Calu3 (cell line): ENCODE data around the gene SELPLG. TPM values are rescaled to one million over a fixed set of nuclear protein-coding genes. Genes with fewer than 3 reads are reported as not detected.

Source experiments
- BruUV-seq: library from RNA; stranded (reverse); fragments of 400-500 nt; replicated peaks from 2 replicates; lab custom pipeline; 2021; lab: Mats Ljungman, UMichigan
- CTCF ChIA-PET: fragments of 300-600 bp; sonication (Branson Sonifier 250); formaldehyde crosslinking; loops from one replicate; lab custom pipeline; 2022; ENCODE audit warnings: antibody characterized with exemption; lab: Charles Lee
- DNase-seq: peaks from one replicate; pipeline ENCODE4 v3.0.0; 2022
- H3K27ac Mint-ChIP-seq: one replicate; pipeline ENCODE4 v1.8.0; 2022; ENCODE audit warnings: mixed read lengths; ENCODE audit not compliant: unreplicated experiment
- H3K27me3 Mint-ChIP-seq: one replicate; pipeline ENCODE4 v1.8.0; 2022; ENCODE audit warnings: mixed read lengths; ENCODE audit not compliant: unreplicated experiment
- H3K36me3 Mint-ChIP-seq: one replicate; pipeline ENCODE4 v1.8.0; 2022; ENCODE audit warnings: mild to moderate bottlenecking, moderate library complexity, mixed read lengths; ENCODE audit not compliant: insufficient read depth, unreplicated experiment
- H3K4me1 Mint-ChIP-seq: one replicate; pipeline ENCODE4 v1.8.0; 2022; ENCODE audit warnings: mild to moderate bottlenecking, low read depth, mixed read lengths; ENCODE audit not compliant: unreplicated experiment
- H3K4me3 Mint-ChIP-seq: one replicate; pipeline ENCODE4 v1.8.0; 2022; ENCODE audit warnings: mild to moderate bottlenecking, low read depth, moderate library complexity, mixed read lengths; ENCODE audit not compliant: unreplicated experiment
- H3K9me3 Mint-ChIP-seq: one replicate; pipeline ENCODE4 v1.8.0; 2022; ENCODE audit warnings: low read depth, mixed read lengths; ENCODE audit not compliant: unreplicated experiment
- CTCF ChIP-seq: fragments of 200-600 bp; IDR thresholded peaks from one replicate; pipeline ENCODE4 v1.8.0; 2022; ENCODE audit warnings: antibody characterized with exemption; ENCODE audit not compliant: unreplicated experiment
- intact Hi-C: fragments of 100-400 bp; cut with micrococcal nuclease; formaldehyde crosslinking; loops from one replicate; pipeline ENCODE4 v1.10.0; 2022; ENCODE audit not compliant: unreplicated experiment
- microRNA-seq: library from miRNA; unstranded; fragments of <30 nt; microRNA quantifications from one replicate; pipeline ENCODE4 v1.2.0, GENCODE V29; 2022
- total RNA-seq: library from RNA; stranded (reverse); gene quantifications from 2 replicates; pipeline ENCODE4 v1.2.3, GENCODE V29; 2022

Gene SELPLG
- total RNA-seq, 1 experiment from 2014 or later: 0.76 TPM

GRCh38 chr12:108572166-108572790 is 61.4 kb downstream of the SELPLG start:
- TF ChIP-seq CTCF: no peak
- peaks cover 29% of the 10 kb centered on the region for H3K36me3 Mint-ChIP-seq
- H3K27ac Mint-ChIP-seq: no peak overlapping the region
- BruUV-seq: no TSS peak
- intact Hi-C loops: no loop called here
- DNase-seq: no peak
- H3K4me3 Mint-ChIP-seq: no peak overlapping the region
- CTCF ChIA-PET: interaction anchor here (1.1 kb wide), 1 partner anchor 521 kb away, joined by 4 read pairs; no protein-coding TSS in a partner anchor
- no peaks in the 10 kb centered on the region for H3K4me1 Mint-ChIP-seq
- H3K27me3 Mint-ChIP-seq: peaks cover 31% of the 10 kb centered on the region
- no peaks in the 10 kb centered on the region for H3K9me3 Mint-ChIP-seq

Small RNA genes lying within 50 kb of the gene (microRNA-seq; reads per million reads assigned to microRNA genes)
- gene MIR4496: not detected

Other genes starting within 250 kb of the SELPLG start
- gene FICD, start 118.6 kb downstream of the SELPLG start, total RNA-seq: 14.3 and 15.4 TPM in 2 replicates
- 91.7 and 98.7 TPM in 2 replicates for gene SART3, start 72.7 kb downstream of the SELPLG start, total RNA-seq
- gene ISCU, start 71.3 kb downstream of the SELPLG start, total RNA-seq: 71.6 and 85.8 TPM in 2 replicates
- gene TMEM119, start 35.8 kb downstream of the SELPLG start, total RNA-seq: not detected in 2 replicates
- 252 and 270 TPM in 2 replicates for gene CORO1C, start 97.6 kb upstream of the SELPLG start, total RNA-seq
- gene SSH1, start 223.7 kb upstream of the SELPLG start, total RNA-seq: 38.1 and 42.9 TPM in 2 replicates
- gene DAO, start 246.2 kb upstream of the SELPLG start, total RNA-seq: not detected in 2 replicates